Keratinocyte (primary cell): Measurements from ENCODE around the gene SLC16A7.

Source experiments
- CTCF ChIP-seq, 3 experiments: IDR thresholded peaks in 1 of 3; conservative IDR thresholded peaks in 1 of 3; optimal IDR thresholded peaks in 1 of 3; 2 replicates in 2 of 3; 3 replicates in 1 of 3; pipeline versions ENCODE3 to v1.5.1; 2011; ENCODE audit warnings: low read length in 3 of 3, mild to moderate bottlenecking in 3 of 3, moderate library complexity in 2 of 3, control low read depth in 1 of 3, inconsistent platforms in 1 of 3; ENCODE audit not compliant: insufficient read depth in 2 of 3; ENCODE audit errors: extremely low read depth in 1 of 3
- EZH2 ChIP-seq: IDR thresholded peaks from one replicate; pipeline ENCODE4 v1.6.1; 2012; ENCODE audit warnings: inconsistent platforms, mild to moderate bottlenecking, low read length, moderate library complexity

- TF ChIP-seq CTCF (optimal IDR thresholded peaks at IDR 0.05 in 1 of 3, IDR thresholded peaks at IDR 0.05 in 1 of 3, conservative IDR thresholded peaks at IDR 0.05 in 1 of 3; ENCODE audit: extremely low read depth in 1 of 3, insufficient read depth in 2 of 3, low read length in 3 of 3), result no peak
- TF ChIP-seq EZH2, result no peak
Measured at GRCh38 chr12:59593761-59594160, 2.1 kb upstream of the SLC16A7 start.
